H9 (cell line): ENCODE data around the gene GUK1. TPM values are rescaled to one million over a fixed set of nuclear protein-coding genes. Genes with fewer than 3 reads are reported as not detected.

Experiments
- DNase-seq: peaks from one replicate; pipeline ENCODE4 v3.0.0-alpha.2; 2017
- H2AFZ ChIP-seq: one replicate; pipeline ENCODE4 v1.6.1; 2013; ENCODE audit warnings: mild to moderate bottlenecking, low read length, control low read depth, moderate library complexity
- H2AK5ac ChIP-seq: 2 replicates; pipeline ENCODE4 v1.6.1; 2013; ENCODE audit warnings: low read length, control low read depth, mixed read lengths; ENCODE audit not compliant: insufficient read length
- H2BK120ac ChIP-seq: one replicate; pipeline ENCODE4 v1.6.1; 2013; ENCODE audit warnings: low read depth, mild to moderate bottlenecking, low read length, control low read depth, inconsistent platforms; ENCODE audit not compliant: poor library complexity, severe bottlenecking
- H2BK12ac ChIP-seq: 2 replicates; pipeline ENCODE4 v1.6.1; 2013; ENCODE audit warnings: low read length, control low read depth, mixed read lengths, low read depth; ENCODE audit not compliant: insufficient read length
- H2BK15ac ChIP-seq: 2 replicates; pipeline ENCODE4 v1.6.1; 2013; ENCODE audit warnings: low read depth, low read length, control low read depth
- H2BK20ac ChIP-seq: one replicate; pipeline ENCODE4 v1.6.1; 2013; ENCODE audit warnings: low read depth, mild to moderate bottlenecking, low read length, control low read depth, inconsistent platforms; ENCODE audit not compliant: poor library complexity, severe bottlenecking
- H2BK5ac ChIP-seq: 2 replicates; pipeline ENCODE4 v1.6.1; 2013; ENCODE audit warnings: low read length, control low read depth, mixed read lengths; ENCODE audit not compliant: insufficient read length
- H3K14ac ChIP-seq: 2 replicates; pipeline ENCODE4 v1.6.1; 2013; ENCODE audit warnings: low read length, control low read depth; ENCODE audit not compliant: insufficient read depth
- H3K18ac ChIP-seq: 2 replicates; pipeline ENCODE4 v1.6.1; 2013; ENCODE audit warnings: low read depth, mild to moderate bottlenecking, mixed read lengths, low read length, control low read depth; ENCODE audit not compliant: insufficient read length
- H3K23ac ChIP-seq: 2 replicates; pipeline ENCODE4 v1.6.1; 2013; ENCODE audit warnings: low read length, control low read depth, mixed read lengths, low read depth; ENCODE audit not compliant: insufficient read length
- H3K23me2 ChIP-seq: 2 replicates; pipeline ENCODE4 v1.6.1; 2013; ENCODE audit warnings: low read depth, mild to moderate bottlenecking, mixed read lengths, low read length, control low read depth; ENCODE audit not compliant: insufficient read length, poor library complexity, severe bottlenecking
- H3K27ac ChIP-seq: 2 replicates; pipeline ENCODE4 v1.5.1; 2013; ENCODE audit warnings: low read length, control low read depth, mixed read lengths, low read depth; ENCODE audit not compliant: insufficient read length
- H3K27me3 ChIP-seq: 2 replicates; pipeline ENCODE4 v1.6.1; 2013; ENCODE audit warnings: low read length, control low read depth, inconsistent platforms; ENCODE audit not compliant: insufficient read depth
- H3K4ac ChIP-seq: 2 replicates; pipeline ENCODE4 v1.6.1; 2013; ENCODE audit warnings: low read depth, mild to moderate bottlenecking, control low read depth, inconsistent platforms, low read length, moderate library complexity
- H3K4me1 ChIP-seq: 2 replicates; pipeline ENCODE4 v1.6.1; 2013; ENCODE audit warnings: low read length, control low read depth, inconsistent platforms; ENCODE audit not compliant: insufficient read depth
- H3K4me2 ChIP-seq: 2 replicates; pipeline ENCODE4 v1.6.1; 2013; ENCODE audit warnings: low read length, control low read depth, mixed read lengths; ENCODE audit not compliant: insufficient read length, insufficient read depth
- H3K56ac ChIP-seq: 2 replicates; pipeline ENCODE4 v1.6.1; 2013; ENCODE audit warnings: low read depth, mild to moderate bottlenecking, mixed read lengths, low read length, control low read depth; ENCODE audit not compliant: insufficient read length
- H3K79me1 ChIP-seq: 2 replicates; pipeline ENCODE4 v1.6.1; 2013; ENCODE audit warnings: low read depth, mild to moderate bottlenecking, moderate library complexity, low read length, control low read depth, inconsistent platforms; ENCODE audit not compliant: insufficient read depth, poor library complexity, severe bottlenecking
- H3K79me2 ChIP-seq: 2 replicates; pipeline ENCODE4 v1.6.1; 2013; ENCODE audit warnings: low read length, control low read depth, inconsistent platforms; ENCODE audit not compliant: insufficient read depth
- H3K9ac ChIP-seq: 2 replicates; pipeline ENCODE4 v1.6.1; 2013; ENCODE audit warnings: low read length, control low read depth, mixed read lengths; ENCODE audit not compliant: insufficient read length; ENCODE audit errors: extremely low read depth
- H3K9me3 ChIP-seq: one replicate; pipeline ENCODE4 v1.6.1; 2013; ENCODE audit warnings: low read depth, low read length, inconsistent platforms; ENCODE audit not compliant: control insufficient read depth
- H3T11ph ChIP-seq: one replicate; pipeline ENCODE4 v1.6.1; 2013; ENCODE audit warnings: mild to moderate bottlenecking, low read length, control low read depth, inconsistent platforms
- H4K20me1 ChIP-seq: one replicate; pipeline ENCODE4 v1.6.1; 2013; ENCODE audit not compliant: control insufficient read depth, insufficient read length, insufficient read depth
- H4K5ac ChIP-seq: 2 replicates; pipeline ENCODE4 v1.6.1; 2013; ENCODE audit warnings: low read depth, mild to moderate bottlenecking, mixed read lengths, low read length, control low read depth; ENCODE audit not compliant: insufficient read length
- H4K8ac ChIP-seq: replicated peaks from 2 replicates; pipeline ENCODE4 v1.6.1; 2013; ENCODE audit warnings: low read length, control low read depth, mixed read lengths, low read depth; ENCODE audit not compliant: insufficient read length
- H4K91ac ChIP-seq: 2 replicates; pipeline ENCODE4 v1.6.1; 2013; ENCODE audit warnings: low read depth, mild to moderate bottlenecking, moderate library complexity, mixed read lengths, low read length, control low read depth; ENCODE audit not compliant: insufficient read length
- H3K27ac Mint-ChIP-seq, 3 experiments: 2 replicates in 2 of 3; 3 replicates in 1 of 3; pipeline ENCODE4 v1.8.0; 2020 to 2021; ENCODE audit warnings: mixed read lengths in 3 of 3, mild to moderate bottlenecking in 1 of 3, moderate library complexity in 1 of 3
- H3K27me3 Mint-ChIP-seq: 2 replicates; pipeline ENCODE4 v1.8.0; 2021; ENCODE audit warnings: low read depth, mild to moderate bottlenecking, moderate library complexity, mixed read lengths
- H3K36me3 Mint-ChIP-seq, 3 experiments: 2 replicates in 2 of 3; 3 replicates in 1 of 3; pipeline ENCODE4 v1.8.0; 2020 to 2021; ENCODE audit warnings: low read depth in 3 of 3, mixed read lengths in 3 of 3; ENCODE audit not compliant: insufficient read depth in 1 of 3
- H3K4me1 Mint-ChIP-seq, 2 experiments: 2 replicates each; pipeline ENCODE4 v1.8.0; 2020; ENCODE audit warnings: mixed read lengths in 2 of 2
- H3K4me3 Mint-ChIP-seq, 2 experiments: 2 replicates in 1 of 2; 3 replicates in 1 of 2; pipeline ENCODE4 v1.8.0; 2020 to 2021; ENCODE audit warnings: mild to moderate bottlenecking in 2 of 2, mixed read lengths in 2 of 2, moderate library complexity in 1 of 2
- H3K9me3 Mint-ChIP-seq, 2 experiments: 2 replicates in 1 of 2; 3 replicates in 1 of 2; pipeline ENCODE4 v1.8.0; 2020; ENCODE audit warnings: mild to moderate bottlenecking in 2 of 2, mixed read lengths in 2 of 2, moderate library complexity in 1 of 2
- WGBS: extraction: QIAGEN DNeasy Blood & Tissue Kit; methylation state at CpG from one replicate; pipeline ENCODE4 v1.1.7; 2013; ENCODE audit warnings: missing lambda C conversion rate, low lambda C conversion rate, mixed read lengths; ENCODE audit not compliant: insufficient read length; ENCODE audit errors: extremely low coverage; 5-methylcytosine and 5-hydroxymethylcytosine counted together
- total RNA-seq: library from RNA; stranded (reverse); gene quantifications from 2 replicates; pipeline ENCODE4 v1.2.1, GENCODE V29; 2021
- TF ChIP-seq, protein P1 (sequence below): fragments of 200-600 bp; sonication (generic); conservative IDR thresholded peaks from 3 replicates; pipeline ENCODE4 v1.8.0; 2021; ENCODE audit warnings: antibody characterized with exemption, mild to moderate bottlenecking

GUK1 gene
- total RNA-seq, 1 experiment from 2014 or later: 88.2 TPM

DNA sequence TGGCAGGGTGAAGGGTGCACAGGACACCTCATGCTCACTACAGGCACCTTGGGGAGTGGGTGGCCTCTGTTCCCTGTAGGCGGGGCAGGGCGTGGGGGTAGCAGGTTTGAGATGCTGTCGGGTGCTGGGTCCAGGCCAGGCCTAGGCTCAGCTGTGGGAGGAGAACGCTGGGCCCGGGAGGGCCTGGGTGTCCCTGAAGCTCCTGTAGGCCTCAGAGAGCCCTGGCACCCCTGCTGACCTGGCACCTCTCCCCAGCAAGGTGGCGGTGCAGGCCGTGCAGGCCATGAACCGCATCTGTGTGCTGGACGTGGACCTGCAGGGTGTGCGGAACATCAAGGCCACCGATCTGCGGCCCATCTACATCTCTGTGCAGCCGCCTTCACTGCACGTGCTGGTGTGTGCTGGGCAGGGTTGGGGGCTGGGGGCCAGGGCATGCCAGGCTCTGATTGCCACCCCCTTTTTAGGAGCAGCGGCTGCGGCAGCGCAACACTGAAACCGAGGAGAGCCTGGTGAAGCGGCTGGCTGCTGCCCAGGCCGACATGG lies 7.1 kb downstream of the GUK1 start:
- Histone ChIP-seq H3T11ph (no peak overlapping the region), H3K14ac (no peak overlapping the region), H3K56ac (no peak overlapping the region), H3K9me3 (no peaks in the 10 kb centered on the region), H3K4me1 (no peaks in the 10 kb centered on the region), H3K9ac (no peak overlapping the region), H4K5ac (no peak overlapping the region), H3K23me2 (no peaks in the 10 kb centered on the region), H3K27ac (no peak overlapping the region), H3K23ac (no peak overlapping the region), H3K18ac (no peak overlapping the region), H3K79me2 (peaks cover 7% of the 10 kb centered on the region; the same call in 1 of the 2 replicates), H2BK12ac (no peak overlapping the region), H3K4ac (no peak overlapping the region), H2BK5ac (no peak overlapping the region), H3K27me3 (no peaks in the 10 kb centered on the region), H4K20me1 (peaks cover 2% of the 10 kb centered on the region), H3K79me1 (peaks cover 3% of the 10 kb centered on the region), H2AFZ (no peak overlapping the region), H2AK5ac (no peak overlapping the region), H4K8ac (no peak overlapping the region), H3K4me2 (no peak overlapping the region), H2BK120ac (no peak overlapping the region), H2BK20ac (no peak overlapping the region), H4K91ac (no peak overlapping the region), H2BK15ac (no peak overlapping the region)
- Mint-ChIP-seq H3K27ac (no peak overlapping the region), H3K36me3 (no peaks in the 10 kb centered on the region; a peak in 1 of 7 replicates), H3K4me1 (peaks cover 0 to 11% of the 10 kb centered on the region in 2 experiments; a peak in 2 of 4 replicates), H3K27me3 (no peaks in the 10 kb centered on the region), H3K9me3 (no peaks in the 10 kb centered on the region), H3K4me3 (no peak overlapping the region)
- DNase-seq: no peak
- no CpG with 5 or more reads among the region's 20 CpGs for WGBS
- TF ChIP-seq, protein P1, sequence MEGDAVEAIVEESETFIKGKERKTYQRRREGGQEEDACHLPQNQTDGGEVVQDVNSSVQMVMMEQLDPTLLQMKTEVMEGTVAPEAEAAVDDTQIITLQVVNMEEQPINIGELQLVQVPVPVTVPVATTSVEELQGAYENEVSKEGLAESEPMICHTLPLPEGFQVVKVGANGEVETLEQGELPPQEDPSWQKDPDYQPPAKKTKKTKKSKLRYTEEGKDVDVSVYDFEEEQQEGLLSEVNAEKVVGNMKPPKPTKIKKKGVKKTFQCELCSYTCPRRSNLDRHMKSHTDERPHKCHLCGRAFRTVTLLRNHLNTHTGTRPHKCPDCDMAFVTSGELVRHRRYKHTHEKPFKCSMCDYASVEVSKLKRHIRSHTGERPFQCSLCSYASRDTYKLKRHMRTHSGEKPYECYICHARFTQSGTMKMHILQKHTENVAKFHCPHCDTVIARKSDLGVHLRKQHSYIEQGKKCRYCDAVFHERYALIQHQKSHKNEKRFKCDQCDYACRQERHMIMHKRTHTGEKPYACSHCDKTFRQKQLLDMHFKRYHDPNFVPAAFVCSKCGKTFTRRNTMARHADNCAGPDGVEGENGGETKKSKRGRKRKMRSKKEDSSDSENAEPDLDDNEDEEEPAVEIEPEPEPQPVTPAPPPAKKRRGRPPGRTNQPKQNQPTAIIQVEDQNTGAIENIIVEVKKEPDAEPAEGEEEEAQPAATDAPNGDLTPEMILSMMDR: no peak
